ENCODE data around the gene CDH4.

CDH4 gene

GRCh38 chr20:61601361-61601760, 349.3 kb downstream of the CDH4 start:
- Histone ChIP-seq H3K9me3 (ENCODE audit: control insufficient read depth in 1 of 2, low read length in 2 of 2) (peaks cover 0 to 20% of the 10 kb centered on the region in 2 donors), H3K36me3 (ENCODE audit: control insufficient read depth in 1 of 2, insufficient read depth in 2 of 2, low read length in 2 of 2) (no peaks in the 10 kb centered on the region), H3K4me3 (ENCODE audit: low read depth in 1 of 2, low read length in 2 of 2) (no peak overlapping the region), H3K4me1 (ENCODE audit: control insufficient read depth in 1 of 2, insufficient read depth in 2 of 2, low read length in 2 of 2) (no peaks in the 10 kb centered on the region), H3K27ac (ENCODE audit: low read length) (no peak overlapping the region), H3K27me3 (ENCODE audit: low read depth, low read length) (no peaks in the 10 kb centered on the region)

DNA sequence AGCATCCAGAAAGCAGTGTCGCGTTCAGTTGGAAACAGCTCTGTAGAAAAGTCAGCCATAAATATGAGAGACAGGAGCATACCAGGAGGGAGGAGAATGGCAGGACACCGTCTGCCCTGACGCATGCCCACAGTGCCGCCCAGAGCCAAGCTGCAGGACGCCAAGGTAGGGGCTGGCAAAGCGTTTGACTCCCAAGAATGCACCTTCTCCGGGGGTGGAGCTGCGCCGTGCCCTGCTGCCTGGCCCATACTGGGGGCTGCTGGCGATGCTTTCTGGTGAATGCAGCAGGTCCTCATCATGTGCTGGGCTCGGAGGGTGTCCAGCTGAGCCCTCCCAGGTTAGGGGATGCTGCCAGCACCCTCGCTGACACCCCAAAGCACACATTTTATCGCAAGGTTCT, 349.8 kb downstream of the CDH4 start:
- H3K27me3 ChIP-seq (ENCODE audit: low read depth, low read length): no peaks in the 10 kb centered on the region
- H3K4me1 ChIP-seq (ENCODE audit: control insufficient read depth in 1 of 2, insufficient read depth in 2 of 2, low read length in 2 of 2): no peaks in the 10 kb centered on the region
- peaks cover 0 to 16% of the 10 kb centered on the region in 2 donors for H3K9me3 ChIP-seq (ENCODE audit: control insufficient read depth in 1 of 2, low read length in 2 of 2)
- no peak overlapping the region for H3K27ac ChIP-seq (ENCODE audit: low read length)
- no peaks in the 10 kb centered on the region for H3K36me3 ChIP-seq (ENCODE audit: control insufficient read depth in 1 of 2, insufficient read depth in 2 of 2, low read length in 2 of 2)
- no peak overlapping the region for H3K4me3 ChIP-seq (ENCODE audit: low read depth in 1 of 2, low read length in 2 of 2)

DNA sequence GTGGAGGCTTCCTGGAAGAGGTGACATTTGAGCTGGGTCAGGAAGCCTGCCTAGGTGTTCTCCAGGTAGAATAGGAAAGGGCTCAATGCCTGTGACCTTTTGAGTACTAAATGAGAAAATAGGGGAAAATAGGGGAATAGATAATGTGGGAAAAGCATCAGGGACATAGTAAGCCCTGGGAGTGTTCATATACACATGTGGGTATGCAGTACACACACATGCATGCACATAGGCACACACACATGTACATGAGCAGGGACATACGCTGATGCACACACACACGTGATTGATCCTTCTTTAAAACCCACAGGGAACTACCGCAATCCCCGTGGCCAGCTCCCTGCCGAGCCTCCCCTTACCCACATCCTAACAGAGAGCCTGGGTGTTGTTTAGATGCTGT, 351.7 kb downstream of the CDH4 start:
- Histone ChIP-seq H3K27me3 (ENCODE audit: low read depth, low read length) (no peaks in the 10 kb centered on the region), H3K27ac (ENCODE audit: low read length) (no peak overlapping the region), H3K4me3 (ENCODE audit: low read depth in 1 of 2, low read length in 2 of 2) (no peak overlapping the region)

GRCh38 chr20:61604549-61604948, 352.5 kb downstream of the CDH4 start:
- Histone ChIP-seq H3K36me3 (ENCODE audit: control insufficient read depth in 1 of 2, insufficient read depth in 2 of 2, low read length in 2 of 2) (no peaks in the 10 kb centered on the region), H3K27ac (ENCODE audit: low read length) (no peak overlapping the region), H3K27me3 (ENCODE audit: low read depth, low read length) (no peaks in the 10 kb centered on the region), H3K4me1 (ENCODE audit: control insufficient read depth in 1 of 2, insufficient read depth in 2 of 2, low read length in 2 of 2) (no peaks in the 10 kb centered on the region), H3K4me3 (ENCODE audit: low read depth in 1 of 2, low read length in 2 of 2) (no peak overlapping the region), H3K9me3 (ENCODE audit: control insufficient read depth in 1 of 2, low read length in 2 of 2) (peaks cover 0 to 8% of the 10 kb centered on the region in 2 donors)

More for the DNA sequence above, 351.7 kb downstream of the CDH4 start:
- Histone ChIP-seq H3K9me3 (ENCODE audit: control insufficient read depth in 1 of 2, low read length in 2 of 2) (peaks cover 0 to 8% of the 10 kb centered on the region in 2 donors), H3K4me1 (ENCODE audit: control insufficient read depth in 1 of 2, insufficient read depth in 2 of 2, low read length in 2 of 2) (no peaks in the 10 kb centered on the region), H3K36me3 (ENCODE audit: control insufficient read depth in 1 of 2, insufficient read depth in 2 of 2, low read length in 2 of 2) (no peaks in the 10 kb centered on the region)

GRCh38 chr20:61605283-61605682, 353.2 kb downstream of the CDH4 start:
- Histone ChIP-seq H3K27me3 (ENCODE audit: low read depth, low read length) (no peaks in the 10 kb centered on the region), H3K4me1 (ENCODE audit: control insufficient read depth in 1 of 2, insufficient read depth in 2 of 2, low read length in 2 of 2) (no peaks in the 10 kb centered on the region), H3K27ac (ENCODE audit: low read length) (no peak overlapping the region), H3K9me3 (ENCODE audit: control insufficient read depth in 1 of 2, low read length in 2 of 2) (peaks cover 0 to 8% of the 10 kb centered on the region in 2 donors), H3K36me3 (ENCODE audit: control insufficient read depth in 1 of 2, insufficient read depth in 2 of 2, low read length in 2 of 2) (no peaks in the 10 kb centered on the region), H3K4me3 (ENCODE audit: low read depth in 1 of 2, low read length in 2 of 2) (no peak overlapping the region)

DNA sequence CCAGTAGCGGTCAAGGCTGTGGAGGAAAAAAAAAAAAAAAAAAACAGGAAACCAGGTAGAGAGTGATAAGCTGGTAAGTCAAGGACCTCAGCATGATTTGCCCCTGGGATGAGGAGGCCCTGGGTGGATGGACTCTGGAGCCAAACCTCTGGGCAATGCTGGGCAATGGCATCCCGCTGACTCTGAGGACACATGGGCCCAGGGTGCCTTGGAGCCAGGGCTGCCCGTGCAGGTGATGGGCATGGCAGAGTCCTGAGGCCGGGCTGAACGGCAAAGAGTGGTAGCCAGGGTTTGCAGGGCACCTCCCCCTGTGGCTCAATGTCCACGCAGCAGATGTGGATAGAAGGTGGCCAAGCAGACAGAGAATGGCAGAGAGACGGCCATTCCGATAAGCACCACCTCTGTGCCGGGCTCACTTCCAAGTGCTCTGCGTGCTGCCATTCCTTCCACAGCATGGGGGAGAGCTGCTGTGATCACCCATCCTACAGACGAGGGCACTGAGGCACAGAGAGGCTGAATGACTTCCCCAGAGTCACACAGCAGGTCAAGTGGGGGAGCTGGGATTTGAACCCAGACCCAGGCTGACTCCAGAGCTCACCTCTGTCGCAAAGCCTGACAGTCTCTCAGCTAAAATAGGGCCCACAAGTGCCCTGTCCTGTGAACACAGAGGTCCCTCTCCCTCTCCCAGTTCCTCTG, 353.9 kb downstream of the CDH4 start:
- Histone ChIP-seq H3K4me1 (ENCODE audit: control insufficient read depth in 1 of 2, insufficient read depth in 2 of 2, low read length in 2 of 2) (no peaks in the 10 kb centered on the region), H3K9me3 (ENCODE audit: control insufficient read depth in 1 of 2, low read length in 2 of 2) (peaks cover 0 to 8% of the 10 kb centered on the region in 2 donors), H3K27ac (ENCODE audit: low read length) (no peak overlapping the region), H3K36me3 (ENCODE audit: control insufficient read depth in 1 of 2, insufficient read depth in 2 of 2, low read length in 2 of 2) (no peaks in the 10 kb centered on the region), H3K27me3 (ENCODE audit: low read depth, low read length) (no peaks in the 10 kb centered on the region), H3K4me3 (ENCODE audit: low read depth in 1 of 2, low read length in 2 of 2) (no peak overlapping the region)

- H3K4me3 ChIP-seq (ENCODE audit: low read depth in 1 of 2, low read length in 2 of 2): no peak overlapping the region
- peaks cover 0 to 8% of the 10 kb centered on the region in 2 donors for H3K9me3 ChIP-seq (ENCODE audit: control insufficient read depth in 1 of 2, low read length in 2 of 2)
- H3K36me3 ChIP-seq (ENCODE audit: control insufficient read depth in 1 of 2, insufficient read depth in 2 of 2, low read length in 2 of 2): no peaks in the 10 kb centered on the region
- no peaks in the 10 kb centered on the region for H3K27me3 ChIP-seq (ENCODE audit: low read depth, low read length)
- no peak overlapping the region for H3K27ac ChIP-seq (ENCODE audit: low read length)
- H3K4me1 ChIP-seq (ENCODE audit: control insufficient read depth in 1 of 2, insufficient read depth in 2 of 2, low read length in 2 of 2): no peaks in the 10 kb centered on the region
Measured at GRCh38 chr20:61608275-61609085, 356.4 kb downstream of the CDH4 start.

DNA sequence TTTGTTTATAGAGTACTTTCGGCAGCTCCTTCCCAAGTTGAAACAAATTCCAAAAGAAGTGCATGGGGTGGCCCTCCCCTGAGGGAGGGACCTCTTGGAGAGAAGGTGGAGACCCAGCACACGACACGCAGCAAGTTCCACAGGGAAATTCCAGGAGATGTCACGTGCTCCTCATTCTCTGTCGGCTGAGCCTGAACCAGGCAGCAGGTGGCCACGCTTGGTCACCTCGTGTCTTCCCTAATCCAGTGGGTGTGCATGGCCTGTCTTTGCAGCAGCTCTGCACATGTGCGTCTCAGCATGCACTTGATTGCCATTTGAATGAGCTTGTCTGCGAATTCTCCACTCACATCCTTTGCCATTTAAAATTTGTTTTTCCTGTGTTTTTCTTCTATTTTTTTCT, 357.4 kb downstream of the CDH4 start:
- H3K4me1 ChIP-seq (ENCODE audit: control insufficient read depth in 1 of 2, insufficient read depth in 2 of 2, low read length in 2 of 2): no peaks in the 10 kb centered on the region
- no peak overlapping the region for H3K4me3 ChIP-seq (ENCODE audit: low read depth in 1 of 2, low read length in 2 of 2)
- H3K27ac ChIP-seq (ENCODE audit: low read length): no peak overlapping the region
- H3K27me3 ChIP-seq (ENCODE audit: low read depth, low read length): no peaks in the 10 kb centered on the region
- H3K36me3 ChIP-seq (ENCODE audit: control insufficient read depth in 1 of 2, insufficient read depth in 2 of 2, low read length in 2 of 2): no peaks in the 10 kb centered on the region
- H3K9me3 ChIP-seq (ENCODE audit: control insufficient read depth in 1 of 2, low read length in 2 of 2): peaks cover 0 to 8% of the 10 kb centered on the region in 2 donors

DNA sequence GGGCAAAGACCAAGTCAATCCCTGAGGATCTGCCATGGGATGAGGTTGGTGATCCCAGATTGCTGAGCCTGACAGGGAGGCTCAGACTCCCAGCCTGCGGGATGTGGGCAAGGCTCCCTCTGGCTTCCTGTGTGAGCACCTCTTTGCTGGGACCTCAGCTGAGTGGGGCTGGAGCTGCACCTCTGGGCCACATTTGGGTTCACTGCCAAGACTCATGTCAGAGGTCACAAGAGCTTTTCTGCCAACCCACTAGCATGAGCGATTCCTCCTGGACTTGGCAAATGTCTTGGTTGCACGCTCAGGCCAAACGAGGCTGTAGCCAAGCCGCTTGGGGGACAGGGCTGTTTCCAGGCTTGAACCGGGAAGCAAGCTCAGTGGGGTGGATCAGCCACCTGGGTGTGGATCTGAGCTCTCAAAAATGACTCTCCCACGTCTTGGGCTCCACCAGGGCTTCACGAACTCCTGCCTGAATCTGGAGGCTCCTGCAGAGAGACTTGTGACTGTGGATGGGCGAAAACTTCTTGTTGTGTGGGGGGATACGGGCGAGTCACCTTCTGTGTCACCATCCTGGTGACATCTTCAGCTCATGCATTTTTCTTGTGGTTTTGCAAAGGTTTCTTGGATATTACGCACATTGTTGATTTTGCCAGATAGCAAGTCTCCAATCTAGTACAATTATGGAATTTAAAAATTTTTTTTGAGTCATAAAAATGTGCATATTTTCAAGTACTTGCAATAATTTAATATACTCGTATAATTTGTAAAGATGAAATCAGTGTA, 359.5 kb downstream of the CDH4 start:
- Histone ChIP-seq H3K4me1 (ENCODE audit: control insufficient read depth in 1 of 2, insufficient read depth in 2 of 2, low read length in 2 of 2) (no peaks in the 10 kb centered on the region), H3K36me3 (ENCODE audit: control insufficient read depth in 1 of 2, insufficient read depth in 2 of 2, low read length in 2 of 2) (no peaks in the 10 kb centered on the region), H3K27me3 (ENCODE audit: low read depth, low read length) (no peaks in the 10 kb centered on the region), H3K9me3 (ENCODE audit: control insufficient read depth in 1 of 2, low read length in 2 of 2) (peaks cover 0 to 8% of the 10 kb centered on the region in 2 donors), H3K4me3 (ENCODE audit: low read depth in 1 of 2, low read length in 2 of 2) (no peak overlapping the region), H3K27ac (ENCODE audit: low read length) (no peak overlapping the region)

GRCh38 chr20:61613917-61614705, 362.1 kb downstream of the CDH4 start:
- Histone ChIP-seq H3K4me3 (ENCODE audit: low read depth in 1 of 2, low read length in 2 of 2) (no peak overlapping the region), H3K4me1 (ENCODE audit: control insufficient read depth in 1 of 2, insufficient read depth in 2 of 2, low read length in 2 of 2) (no peaks in the 10 kb centered on the region), H3K9me3 (ENCODE audit: control insufficient read depth in 1 of 2, low read length in 2 of 2) (peaks cover 0 to 8% of the 10 kb centered on the region in 2 donors), H3K27me3 (ENCODE audit: low read depth, low read length) (no peaks in the 10 kb centered on the region), H3K36me3 (ENCODE audit: control insufficient read depth in 1 of 2, insufficient read depth in 2 of 2, low read length in 2 of 2) (no peaks in the 10 kb centered on the region), H3K27ac (ENCODE audit: low read length) (no peak overlapping the region)
